HG03460 (cell line): Measurements from ENCODE around the gene NLGN3.
"Not testable (repeated sequence)": the region's sequence is repeated elsewhere in the genome, so short reads cannot be mapped to it uniquely, and the experiment has no call there.

Experiments
- ATAC-seq: cut with Tn5 transposase; IDR thresholded peaks from one replicate; pipeline ENCODE4 v1.9.1; 2021; ENCODE audit not compliant: unreplicated experiment

The NLGN3 gene

DNA sequence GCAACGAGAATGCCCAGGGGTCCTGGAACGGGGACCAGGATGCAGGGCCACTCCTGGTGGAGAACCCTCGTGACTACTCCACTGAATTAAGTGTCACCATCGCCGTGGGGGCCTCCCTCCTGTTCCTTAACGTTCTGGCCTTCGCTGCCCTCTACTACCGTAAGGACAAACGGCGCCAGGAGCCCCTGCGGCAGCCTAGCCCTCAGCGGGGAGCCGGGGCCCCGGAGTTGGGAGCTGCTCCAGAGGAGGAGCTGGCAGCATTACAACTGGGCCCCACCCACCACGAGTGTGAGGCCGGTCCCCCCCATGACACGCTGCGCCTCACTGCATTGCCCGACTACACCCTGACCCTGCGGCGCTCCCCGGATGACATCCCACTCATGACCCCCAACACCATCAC lies 24.9 kb downstream of the NLGN3 start:
- no peak for ATAC-seq

DNA sequence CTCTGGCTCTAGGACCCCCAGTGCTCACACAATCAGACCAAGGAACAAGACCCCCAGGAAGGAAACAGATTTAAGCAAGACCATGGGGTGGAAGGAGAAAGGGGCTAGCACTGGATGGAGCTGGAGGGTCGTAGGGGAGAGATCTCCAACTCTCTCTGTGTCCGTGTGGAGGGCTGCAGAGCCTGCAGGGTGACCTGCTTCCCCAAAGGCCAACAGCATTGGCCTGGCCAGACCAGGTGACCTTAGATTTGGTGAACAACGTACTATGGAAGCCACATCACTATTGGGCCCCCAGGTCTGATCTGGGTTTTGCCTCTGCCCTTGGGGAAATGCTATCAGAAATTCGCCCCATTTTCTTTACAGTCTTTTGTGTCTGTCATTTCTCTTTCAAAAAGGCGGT lies 26.0 kb downstream of the NLGN3 start:
- ATAC-seq, result no peak

DNA sequence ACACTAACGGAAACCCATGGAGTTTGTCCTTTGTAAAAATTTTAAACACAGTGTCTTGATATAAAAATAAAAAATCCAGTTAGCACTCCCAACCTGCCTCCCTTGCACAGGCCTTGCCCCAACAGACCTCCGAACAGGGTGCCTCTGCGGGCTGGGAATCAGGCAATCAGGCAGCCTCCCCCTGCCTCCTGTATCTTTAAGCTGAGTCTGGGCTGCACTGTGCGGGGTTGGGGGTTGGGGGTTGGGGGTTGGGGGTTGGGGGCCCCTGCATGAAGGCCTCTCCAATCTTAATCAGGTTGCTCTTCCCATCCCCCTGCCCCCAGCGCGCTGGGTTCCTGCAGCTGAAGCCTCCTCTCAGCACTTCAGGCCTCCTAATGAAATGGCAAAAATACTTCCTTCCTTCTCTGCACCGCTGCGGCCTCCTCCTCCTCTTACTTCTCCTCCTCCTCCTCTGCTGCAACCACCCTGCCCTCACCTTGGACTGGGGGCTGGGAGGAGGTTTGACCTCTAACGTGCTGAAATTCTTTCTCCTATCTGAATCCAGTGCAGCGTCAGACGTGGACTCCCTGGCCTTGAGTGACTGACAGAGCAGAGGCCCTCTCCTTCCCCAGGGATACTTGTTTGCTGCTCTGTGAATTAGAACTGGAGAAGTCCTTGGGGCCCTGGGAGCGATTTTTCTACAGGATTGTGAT lies 26.6 kb downstream of the NLGN3 start:
- no peak for ATAC-seq

DNA sequence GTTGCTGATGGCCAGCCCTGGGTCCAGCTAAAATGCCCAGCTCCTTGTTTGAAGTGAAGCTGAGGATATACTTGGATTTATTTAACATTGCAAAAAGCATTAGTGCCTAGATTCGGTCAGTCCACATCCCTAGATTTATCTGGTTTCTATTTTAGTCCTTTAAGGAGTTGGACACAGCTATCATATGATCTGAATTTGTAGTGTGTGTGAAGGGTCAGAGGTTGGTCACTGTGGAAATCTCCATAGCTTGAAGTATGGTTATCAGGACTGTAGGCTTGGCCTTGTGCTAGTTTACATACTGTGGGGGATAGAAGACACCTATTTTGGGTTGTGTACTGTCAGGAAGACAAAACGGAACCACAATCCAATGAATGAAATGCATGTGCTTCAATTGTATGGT lies 28.8 kb downstream of the NLGN3 start:
- no peak for ATAC-seq

DNA sequence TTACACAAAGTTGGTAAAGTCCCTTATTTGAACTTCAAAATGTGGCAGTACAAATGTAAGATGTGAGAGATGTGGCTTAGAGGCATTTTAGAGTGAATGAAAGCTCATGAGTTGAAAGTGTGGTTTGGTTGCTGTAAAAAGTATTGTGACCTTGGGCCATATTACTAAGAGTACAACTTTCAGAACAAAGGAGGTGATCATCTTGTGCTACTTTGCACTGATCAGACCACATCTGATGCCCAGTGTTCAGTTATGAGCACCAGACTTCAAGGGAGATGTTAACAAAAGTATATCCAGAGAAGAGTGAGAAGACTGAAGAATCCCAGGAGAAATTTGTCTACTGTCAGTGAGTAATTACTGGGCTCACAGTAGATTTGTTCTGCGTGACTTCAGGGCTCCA lies 30.2 kb downstream of the NLGN3 start:
- ATAC-seq, result no peak

DNA sequence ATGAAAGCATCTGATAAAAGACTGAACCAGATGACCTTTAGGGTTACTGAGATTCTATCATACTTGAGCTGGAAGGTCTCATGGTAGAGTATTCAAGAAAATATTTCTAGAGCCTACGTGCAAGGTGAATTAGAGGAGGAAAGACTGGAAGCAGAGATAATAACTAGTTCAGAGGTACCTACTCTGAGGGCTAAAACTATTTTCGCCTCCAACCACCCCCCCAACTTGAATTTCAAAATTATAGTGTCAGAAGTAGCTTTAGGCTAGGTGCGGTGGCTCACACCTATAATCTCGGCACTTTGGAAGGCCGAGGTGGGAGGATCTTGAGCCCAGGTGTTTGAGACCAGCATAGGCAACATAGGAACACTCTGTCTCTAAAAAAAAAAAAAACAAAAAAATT lies 30.9 kb downstream of the NLGN3 start:
- ATAC-seq, result no peak

DNA sequence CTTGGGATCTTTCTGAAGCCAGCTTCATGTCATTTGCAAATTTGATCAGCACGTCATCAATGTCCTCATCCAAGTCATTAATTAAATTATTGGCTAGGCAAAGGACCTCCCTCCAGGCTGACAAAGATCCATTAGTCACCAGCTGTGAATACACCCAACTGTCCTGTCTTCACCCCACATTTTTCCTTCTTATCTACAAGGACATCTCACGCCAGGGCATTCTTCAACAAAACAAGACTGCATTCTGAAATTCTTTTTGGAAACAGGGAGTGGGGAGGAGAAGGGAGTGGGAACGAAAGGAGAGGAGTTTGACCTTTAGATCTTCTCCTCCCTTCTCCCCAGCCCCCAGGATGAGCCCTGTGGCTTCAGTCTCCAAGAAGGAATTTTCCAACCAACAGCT lies 32.7 kb downstream of the NLGN3 start:
- no peak for ATAC-seq

DNA sequence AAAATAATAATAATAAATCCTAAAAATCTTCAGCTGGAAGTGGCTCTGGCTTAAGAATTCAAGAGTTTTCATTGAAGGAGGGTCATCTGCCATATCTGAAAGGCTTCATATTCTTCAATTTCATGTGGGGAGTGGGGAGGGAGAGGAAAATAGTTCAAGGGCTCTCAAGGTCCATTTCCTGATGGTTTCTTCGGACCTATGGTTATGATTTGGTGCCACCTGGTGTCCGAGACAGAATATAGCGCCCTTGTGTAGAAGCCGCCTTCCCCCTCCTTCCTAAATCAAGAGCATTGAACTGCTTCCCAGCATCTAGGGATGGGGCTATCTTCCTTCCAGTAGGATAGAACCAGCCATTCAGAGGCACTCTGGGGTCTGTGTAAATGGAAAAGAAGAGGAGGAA lies 34.3 kb downstream of the NLGN3 start:
- ATAC-seq, result no peak

DNA sequence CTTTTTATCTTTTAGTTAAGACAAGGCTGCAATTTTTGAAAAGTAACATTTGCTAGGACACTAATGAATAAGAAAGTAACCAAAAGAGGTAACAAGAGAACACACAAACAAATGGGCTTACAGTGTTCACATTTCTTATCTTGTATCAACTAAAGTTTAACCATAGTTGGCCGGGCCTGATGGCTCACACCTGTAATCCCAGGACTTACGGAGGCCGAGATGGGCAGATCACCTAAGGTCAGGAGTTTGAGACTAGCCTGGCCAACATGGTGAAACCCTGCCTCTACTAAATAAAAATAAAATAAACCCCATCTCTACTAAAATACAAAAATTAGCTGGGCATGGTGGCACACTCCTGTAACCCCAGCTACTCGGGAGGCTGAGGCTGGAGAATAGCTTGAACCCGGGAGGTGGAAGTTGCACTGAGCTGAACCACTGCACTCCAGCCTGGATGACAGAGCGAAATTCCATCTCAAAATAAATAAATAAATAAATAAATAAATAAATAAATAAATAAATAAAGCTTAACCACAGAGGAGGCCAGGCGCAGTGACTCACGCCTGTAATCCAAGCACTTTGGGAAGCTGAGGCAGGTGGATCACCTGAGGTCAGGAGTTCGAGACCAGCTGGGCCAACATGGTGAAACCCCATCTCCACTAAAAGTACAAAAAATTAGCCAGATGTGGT lies 36.1 kb downstream of the NLGN3 start:
- ATAC-seq, result not testable (repeated sequence)

DNA sequence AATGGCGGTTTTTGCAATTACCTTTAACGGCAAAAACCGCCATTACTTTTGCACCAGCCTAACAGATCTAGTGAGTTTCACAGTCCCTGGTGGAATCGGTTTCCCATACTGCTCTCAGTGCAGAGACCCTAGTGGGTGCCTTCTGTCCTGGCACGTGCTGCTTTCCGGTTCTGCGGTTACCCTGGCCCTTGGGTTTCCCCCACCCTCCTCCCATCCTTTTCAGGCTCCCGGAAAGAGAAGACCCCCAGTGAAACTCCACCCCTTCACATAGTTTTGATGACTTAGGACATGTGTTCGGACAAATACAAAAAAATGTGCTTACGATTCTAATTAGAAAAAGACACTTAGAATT lies 36.9 kb downstream of the NLGN3 start:
- peak; percentile 37 for ATAC-seq

DNA sequence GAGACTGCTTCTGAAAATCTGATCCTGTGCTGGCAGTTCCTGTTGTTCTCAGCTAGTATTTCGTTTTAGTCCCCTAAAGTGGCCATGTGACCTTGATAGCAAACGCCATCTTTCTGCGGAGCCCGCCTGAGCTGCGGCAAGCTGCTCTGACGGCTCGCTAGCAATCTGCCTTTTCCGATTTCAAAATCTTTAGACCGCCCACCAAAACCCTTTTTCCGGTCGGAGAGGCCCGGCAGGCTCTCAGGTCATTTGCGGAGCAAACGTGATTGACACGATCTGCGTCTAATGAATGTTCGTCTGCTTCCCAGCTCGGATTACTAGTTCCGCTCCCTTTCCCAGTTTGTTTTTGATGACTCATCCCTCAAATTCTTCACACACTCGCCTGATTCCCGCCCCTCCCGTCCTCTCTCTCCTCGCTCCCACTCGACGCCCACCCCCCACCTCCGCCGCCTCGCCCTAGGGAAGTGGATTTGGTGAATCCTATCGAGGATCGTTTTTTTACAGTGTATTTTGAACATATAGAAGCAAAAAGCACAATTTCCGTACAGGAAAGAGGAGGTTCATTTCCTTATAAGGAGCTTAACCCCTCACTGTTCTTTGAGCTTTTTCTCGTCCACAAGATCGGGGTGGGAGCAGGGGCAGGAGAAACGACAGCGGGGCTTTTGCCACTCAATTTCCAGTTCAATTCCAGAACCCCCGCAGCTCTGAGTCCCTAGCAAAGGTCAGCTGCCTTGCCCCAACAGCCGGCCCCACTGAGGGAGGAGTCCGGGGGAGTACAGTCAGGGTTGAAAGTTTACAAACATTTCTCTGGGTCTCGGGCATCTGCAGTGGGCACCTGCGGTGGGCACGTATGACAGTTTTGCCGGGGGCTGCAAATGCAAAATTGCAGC lies 37.5 kb downstream of the NLGN3 start:
- ATAC-seq, result peak; percentile 81

DNA sequence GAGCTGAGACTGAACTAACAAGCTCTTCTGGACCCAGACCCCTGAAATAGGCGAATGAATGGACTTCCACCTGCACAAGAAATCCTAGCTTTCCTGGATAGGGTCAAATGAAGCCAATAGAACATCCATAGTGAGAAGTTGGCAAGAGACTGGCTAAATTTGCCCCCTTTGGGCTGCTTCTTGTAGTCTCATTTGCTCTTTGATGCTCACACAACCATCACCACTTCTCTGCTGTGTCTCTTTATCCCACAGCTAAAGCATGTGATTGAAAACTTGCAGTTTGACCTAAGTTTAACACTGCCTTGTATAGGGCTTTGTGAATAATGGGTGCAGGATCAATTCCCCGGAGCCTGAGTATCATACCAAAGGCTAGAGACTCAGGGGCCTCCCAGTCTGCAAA lies 38.2 kb downstream of the NLGN3 start:
- no peak for ATAC-seq

DNA sequence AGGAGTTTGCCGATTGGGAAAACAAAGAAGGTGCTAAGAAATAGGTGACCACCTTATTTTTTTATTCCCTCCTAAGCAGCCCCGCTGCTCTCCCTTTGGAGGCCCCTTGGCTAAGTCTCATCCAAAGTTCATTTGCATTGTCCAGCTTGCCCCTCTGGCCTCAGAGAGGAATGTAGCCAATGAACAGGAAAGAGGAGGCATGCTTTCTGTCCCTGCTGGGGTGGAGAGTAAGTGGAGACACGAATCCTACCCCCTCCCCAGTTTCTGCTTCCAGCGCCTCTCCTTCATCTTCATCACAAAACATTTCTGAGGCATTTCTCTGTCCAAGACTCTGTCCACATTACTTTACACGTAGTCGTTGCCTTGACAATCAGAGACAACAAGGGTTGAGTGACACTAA lies 38.7 kb downstream of the NLGN3 start:
- no peak for ATAC-seq

DNA sequence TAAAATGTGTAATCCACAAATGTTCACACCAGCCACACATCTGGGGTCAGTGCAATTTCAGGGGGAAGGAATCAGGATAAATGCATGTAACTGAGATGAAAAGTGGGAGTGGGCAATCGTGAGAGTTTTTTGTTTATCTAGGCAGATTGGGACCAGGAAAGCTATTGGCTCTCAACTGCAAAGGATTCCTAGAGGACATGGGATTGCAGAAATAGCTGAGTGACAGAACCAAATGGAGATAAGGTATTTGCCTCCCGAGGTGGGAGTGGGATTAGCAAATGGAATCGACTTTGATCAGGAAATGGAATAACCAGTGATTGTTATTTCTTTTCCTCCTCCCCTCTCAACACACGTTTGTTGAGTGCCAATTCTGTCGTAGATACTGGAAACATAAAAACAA lies 39.5 kb downstream of the NLGN3 start:
- no peak for ATAC-seq

DNA sequence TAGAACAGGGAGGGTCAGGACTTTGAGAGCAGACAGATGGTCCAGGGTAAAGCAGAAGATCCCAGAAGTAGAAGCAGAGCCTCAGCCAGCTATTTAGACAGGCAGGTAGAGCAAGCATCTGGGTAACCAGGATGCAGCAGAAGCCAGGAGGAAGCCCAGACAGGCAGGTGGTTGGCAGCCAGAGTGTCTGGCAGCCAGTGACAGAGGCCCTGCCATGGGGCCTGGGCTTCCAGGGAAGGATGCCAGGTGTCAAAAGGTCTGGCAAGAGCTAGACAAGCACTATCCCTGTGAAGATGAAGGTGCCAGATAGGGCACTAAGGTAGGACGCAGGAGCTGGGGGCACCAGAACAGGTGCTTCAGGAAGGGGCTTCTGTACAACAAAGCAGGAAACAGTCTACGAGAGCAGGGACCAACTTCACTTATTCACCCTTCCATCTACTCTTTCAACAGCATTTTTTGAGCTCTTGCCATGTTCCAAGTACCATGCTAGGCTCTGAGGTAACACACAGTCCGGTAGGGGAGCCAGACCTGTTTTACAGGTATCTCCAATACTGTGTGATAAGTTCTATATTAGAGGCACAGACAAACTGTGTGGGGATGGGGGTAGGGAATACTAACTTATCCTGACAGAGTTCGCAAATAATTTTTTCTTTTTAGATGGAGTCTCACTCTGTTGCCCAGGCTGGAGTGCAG lies 40.3 kb downstream of the NLGN3 start:
- no peak for ATAC-seq

DNA sequence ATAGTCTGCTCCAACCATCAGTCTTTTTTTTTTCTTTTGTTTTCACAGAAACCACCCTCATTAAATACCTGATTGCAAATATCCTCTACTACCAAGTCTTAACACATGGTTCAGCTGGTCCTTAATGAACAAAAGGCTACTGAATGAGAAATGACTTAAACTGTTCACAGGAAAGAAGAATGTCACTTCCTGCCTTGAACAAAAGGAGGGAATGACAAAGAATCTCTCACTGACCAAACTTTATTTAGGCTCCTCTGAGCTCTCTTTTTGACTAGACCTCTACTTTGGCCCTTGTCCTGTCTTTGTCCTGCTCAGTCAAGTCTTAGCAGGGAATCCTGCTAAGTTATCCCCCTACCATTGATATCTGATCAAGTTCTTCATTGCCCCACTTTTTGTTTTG lies 46.6 kb downstream of the NLGN3 start:
- no peak for ATAC-seq

DNA sequence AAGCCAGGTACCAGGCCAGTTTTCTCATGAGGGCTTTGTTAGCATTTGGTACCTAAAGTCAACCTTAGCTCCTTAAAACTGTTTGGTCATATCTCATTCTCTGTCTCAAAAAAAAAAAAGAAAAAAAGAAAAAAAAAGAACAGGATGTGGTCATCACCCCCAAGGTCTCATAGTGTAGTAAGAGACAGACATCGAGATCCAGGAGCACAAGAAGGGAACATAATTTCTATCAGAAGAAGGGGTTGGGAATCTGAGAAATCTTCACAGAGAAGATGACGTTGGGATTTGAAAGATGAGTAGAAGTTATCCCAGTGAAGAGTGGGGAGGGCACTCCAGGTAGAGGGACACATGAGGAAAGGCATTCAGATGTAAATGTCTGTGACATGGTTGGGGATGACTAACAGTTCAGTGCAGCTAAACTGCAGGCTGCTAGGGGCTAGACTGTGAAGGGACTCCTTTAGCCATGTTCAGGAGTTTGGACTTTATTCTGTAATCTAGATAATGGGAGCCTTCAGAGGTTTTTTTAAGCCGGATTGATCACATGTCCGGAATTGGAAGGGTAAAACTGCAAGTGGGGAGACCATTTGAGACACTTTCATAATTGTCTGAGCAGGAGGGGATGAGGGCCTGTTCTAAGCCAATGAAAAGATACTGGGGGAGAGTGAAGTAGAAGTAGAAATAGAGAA lies 51.5 kb downstream of the NLGN3 start:
- ATAC-seq, result no peak

DNA sequence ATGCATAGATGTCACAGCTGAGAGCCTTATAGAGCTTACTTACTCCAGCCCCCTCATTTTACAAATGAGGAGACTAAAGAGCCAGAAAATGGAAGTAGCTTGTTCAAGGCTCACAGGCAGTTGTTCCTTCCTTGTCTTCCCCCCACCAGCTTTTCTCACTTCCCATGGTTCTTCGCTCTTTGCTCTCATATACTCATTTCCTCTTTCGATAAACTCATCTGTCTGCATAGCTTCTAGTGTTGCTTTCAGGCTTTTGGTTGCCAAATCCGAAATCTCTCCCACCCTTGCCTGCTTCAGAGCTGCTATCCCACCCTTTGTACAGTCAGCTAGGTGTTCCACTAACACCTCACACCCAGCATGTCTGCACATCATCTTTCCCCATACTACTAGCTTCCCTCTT lies 53.4 kb downstream of the NLGN3 start:
- peak; percentile 66 for ATAC-seq

DNA sequence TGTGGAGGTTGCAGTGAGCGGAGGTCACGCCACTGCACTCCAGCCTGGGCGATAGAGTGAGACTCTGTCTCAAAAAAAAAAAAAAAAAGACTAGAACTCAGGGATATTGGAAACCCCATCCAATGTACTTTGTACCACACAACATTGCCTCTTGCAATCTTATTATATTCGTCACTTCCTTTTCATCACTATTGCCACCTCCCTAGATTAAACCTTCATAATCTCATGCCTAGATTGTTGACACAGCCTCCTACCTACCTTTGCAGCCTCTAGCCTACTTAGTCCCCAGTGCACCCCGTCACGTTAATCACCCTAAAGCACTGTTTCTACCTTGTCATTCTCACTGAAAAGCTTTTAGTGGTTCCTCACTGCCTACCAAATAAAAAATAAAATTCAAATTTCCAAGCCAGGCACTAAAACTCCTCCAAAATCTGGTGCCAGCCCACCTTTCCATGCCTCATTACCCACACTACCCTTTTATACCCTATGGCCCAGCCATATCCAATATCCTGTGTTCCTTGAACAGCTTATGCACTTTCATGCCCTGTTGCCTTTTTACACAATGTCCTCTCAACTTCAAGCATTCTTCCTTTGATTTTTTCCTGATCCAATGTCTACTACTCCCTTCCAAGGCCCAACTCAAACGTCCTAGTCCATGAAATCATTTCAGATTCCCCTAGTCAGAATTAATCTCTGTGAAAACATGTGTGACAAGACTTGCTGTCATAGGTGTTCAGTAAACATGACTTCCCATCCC lies 54.8 kb downstream of the NLGN3 start:
- ATAC-seq, result no peak

DNA sequence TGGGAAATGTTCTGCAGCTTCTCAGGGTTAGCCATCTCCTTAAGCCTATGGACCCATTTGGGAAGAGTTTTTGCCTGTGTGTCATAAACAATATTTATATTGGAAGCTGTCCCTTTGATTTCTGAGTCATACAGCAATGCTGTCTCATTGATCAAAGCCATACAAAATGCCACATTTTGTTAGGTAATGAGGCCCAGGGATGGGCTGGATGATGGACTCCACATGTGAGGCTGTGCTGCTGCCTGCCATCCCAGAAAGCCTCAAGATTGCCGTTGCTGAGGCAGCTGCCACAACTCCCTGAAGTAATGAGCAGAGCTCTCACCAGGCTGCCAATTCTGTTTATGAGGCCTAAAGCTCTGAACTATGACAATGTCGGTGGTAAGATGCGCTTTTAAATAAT lies 66.2 kb downstream of the NLGN3 start:
- no peak for ATAC-seq
